ENCODE measurements around the gene PRKCZ.
"Not testable (repeated sequence)": the region's sequence is repeated elsewhere in the genome, so short reads cannot be mapped to it uniquely, and the experiment has no call there.

PRKCZ gene

GRCh38 chr1:2090216-2090890 is 40.1 kb downstream of the PRKCZ start:
- DNase-seq, result no peak

DNA sequence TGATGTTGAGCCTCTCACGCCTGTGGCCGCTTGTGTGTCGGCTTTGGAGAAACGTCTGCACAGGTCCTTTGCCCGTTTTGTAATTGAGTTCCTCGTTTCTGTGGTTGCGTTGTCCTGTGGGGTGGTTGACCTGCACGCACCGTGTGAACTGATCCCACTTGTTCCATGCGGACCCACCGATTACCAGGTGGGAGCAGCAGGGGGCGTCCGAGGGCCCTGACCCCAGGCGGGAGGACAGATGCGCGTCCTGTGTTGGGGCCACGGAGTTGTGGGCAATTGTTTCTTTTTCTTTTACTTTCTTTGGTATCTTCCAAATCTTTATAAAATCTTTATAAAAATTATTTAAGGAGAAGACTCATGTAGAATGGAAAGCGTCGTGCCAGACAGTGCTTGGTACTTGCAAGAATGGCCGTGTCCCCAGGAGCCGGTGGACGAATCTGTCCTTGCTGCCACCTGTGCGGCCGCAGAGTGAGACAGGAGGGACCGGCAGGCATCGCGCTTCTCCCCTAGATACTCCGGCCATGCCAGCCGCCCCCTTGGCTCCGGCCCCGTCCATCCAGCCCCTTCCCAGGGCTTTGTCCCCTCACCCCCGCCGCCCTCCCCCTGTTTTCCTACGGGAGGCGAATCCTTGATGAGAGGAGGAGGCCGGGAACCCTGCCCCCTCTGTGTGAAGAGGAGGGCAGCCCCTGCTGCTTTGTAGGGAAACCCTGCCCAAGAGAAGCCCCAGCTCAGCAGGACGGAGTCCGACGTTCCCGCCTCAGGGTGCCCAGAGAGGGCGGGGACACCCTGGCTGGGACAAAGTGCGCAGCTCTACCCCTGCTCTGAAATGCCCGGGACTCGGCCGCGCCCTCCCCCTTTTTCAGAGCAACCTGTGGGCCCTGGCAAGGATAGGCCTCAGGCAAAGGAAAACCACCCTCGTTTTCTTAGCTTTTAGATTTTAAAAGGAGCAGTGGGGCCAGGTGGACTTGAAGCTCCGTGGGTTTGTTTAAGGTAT is 41.7 kb downstream of the PRKCZ start:
- DNase-seq, result no peak

DNA sequence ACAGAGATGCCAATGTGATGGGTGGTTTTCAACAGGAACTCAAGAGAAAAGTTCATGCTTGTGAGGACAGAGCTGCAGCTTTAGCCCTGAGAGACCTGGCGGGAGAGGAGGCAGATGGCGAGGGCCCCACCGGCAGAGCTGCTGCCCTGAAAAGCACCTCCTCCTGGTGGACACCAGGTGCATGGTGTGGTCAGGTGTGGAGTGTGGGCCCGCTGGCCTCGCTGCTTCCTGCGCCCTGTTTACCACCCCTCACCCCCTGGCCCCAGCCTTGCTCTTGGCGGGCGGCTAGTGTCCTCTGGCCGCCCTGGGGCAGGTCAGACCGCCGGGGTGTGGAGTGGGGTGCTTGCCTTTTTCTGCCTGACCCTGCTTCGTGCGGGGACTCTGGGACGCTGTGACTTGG is 42.8 kb downstream of the PRKCZ start:
- no peak for DNase-seq

DNA sequence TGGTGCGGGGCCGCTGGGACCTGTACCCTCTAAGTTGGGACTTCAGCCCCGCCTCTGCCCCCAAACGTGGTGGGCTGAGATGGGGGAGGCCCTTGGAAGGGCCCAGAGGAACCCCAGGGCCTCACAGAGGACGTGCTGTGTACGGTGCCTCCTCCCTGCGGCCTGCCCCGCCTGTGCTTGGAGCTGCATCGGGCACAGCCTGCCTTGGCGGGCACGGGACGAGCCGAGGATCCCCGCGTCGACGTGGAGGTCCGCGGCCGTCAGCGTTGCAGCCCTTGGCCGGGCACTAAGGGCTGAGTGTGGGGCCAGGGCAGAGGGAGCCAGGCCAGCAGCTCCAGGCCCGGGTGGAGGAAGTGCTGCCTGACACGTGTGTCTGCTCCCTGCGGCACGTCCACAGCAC is 43.4 kb downstream of the PRKCZ start:
- DNase-seq, result no peak

GRCh38 chr1:2094269-2095158 is 44.3 kb downstream of the PRKCZ start:
- DNase-seq, result not testable (repeated sequence)

GRCh38 chr1:2095394-2095793 is 45.2 kb downstream of the PRKCZ start:
- no peak for DNase-seq

DNA sequence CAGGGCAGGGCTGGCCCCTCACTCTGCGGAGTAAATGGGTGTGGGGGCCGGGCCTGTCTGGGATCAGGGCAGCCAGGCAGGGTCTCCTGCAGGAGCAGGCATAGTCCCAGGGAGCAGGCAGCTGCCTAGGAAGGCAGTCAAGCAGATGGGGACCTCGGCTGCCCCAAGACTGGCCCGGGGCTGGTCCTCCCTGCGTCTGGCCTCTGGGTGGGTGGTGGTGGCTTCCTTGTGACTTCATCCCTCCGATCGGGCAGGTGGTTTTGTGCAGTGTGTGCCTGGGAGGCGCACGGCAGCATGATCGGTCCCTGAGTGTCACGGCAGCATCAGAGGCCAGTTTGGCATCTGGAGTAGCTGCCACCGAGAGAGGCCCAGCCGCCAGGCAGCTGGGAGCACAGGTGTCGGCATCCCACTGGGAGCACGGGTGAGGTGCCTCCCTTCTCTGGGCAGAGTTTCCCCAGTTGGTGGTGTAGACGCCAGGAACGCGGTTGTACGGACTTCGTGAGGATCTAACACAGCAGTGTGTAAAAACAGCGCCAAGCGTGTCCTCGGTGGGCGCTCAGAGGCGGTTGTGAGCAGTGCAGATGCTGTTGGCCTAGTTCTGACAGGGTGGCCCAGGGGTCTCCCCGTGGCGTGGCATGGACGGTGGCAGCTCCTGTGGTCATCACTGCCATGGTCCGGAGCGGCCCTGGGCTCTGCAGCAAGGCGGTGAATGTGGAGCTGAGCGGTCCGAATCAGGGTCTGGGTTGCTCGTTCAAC is 45.9 kb downstream of the PRKCZ start:
- DNase-seq, result no peak

DNA sequence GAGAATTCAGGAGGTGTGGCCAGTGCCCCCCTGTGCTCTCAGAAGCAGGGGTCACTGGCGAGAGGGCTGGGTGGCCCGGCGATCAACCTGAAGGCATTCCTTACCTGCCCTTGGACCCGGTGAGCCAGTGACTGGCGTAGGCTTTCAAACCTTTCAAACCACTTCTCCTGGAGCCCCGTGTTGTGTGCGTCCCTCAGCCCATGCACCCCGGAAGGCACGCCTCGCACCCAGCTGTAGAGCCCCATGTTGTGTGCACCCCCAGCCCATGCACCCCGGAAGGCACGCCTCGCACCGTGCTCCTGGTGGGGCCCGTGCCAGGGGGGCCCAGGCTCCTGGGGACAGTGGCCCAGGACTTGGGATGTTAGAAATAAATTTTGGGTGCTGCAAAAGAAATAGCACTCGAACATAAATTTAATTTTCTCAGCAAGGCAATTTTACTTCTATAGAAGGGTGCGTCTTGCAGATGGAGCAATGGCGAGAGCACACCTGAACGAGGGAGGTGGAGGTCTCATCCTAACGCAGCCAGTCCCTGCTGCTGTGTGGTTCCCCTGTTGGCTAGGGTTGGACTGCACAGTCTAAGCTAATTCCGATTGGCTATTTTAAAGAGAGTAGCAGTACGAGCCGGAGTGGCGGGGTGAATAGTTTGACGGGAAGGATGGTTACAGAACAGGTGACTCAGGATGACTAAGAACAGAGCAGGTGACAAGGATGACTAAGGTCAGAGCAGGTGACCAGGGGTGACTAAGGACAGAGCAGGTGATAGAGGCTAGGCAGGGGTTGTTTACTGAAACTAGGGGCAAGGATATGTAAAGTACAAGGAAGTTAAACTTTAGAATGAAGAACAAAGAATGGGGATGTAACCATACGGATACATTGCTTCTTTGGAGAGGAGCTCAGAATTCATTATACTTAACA is 47.4 kb downstream of the PRKCZ start:
- no peak for DNase-seq

- no peak for DNase-seq
These were observed 48.1 kb downstream of the PRKCZ start for GRCh38 chr1:2098301-2098698.

- no peak for DNase-seq
These were observed 48.9 kb downstream of the PRKCZ start for GRCh38 chr1:2098839-2099785.

- DNase-seq, result no peak
These were observed 49.9 kb downstream of the PRKCZ start for GRCh38 chr1:2099886-2100779.

DNA sequence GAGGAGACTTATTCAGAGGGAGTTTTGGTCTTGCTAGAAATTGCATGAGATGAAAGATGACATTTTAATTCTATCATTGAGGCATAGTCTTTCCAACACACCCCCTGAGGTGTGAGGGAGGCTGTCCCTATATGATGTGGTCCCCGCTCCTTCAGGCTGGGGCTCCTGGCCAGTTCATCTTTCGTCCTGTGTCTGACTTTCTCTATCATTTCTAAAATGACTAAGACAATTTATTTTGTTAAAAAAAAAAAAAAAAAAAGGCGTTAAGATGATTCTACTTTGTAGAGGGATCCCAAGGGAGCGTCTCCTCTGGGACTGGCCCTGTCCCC is 50.5 kb downstream of the PRKCZ start:
- no peak for DNase-seq

- no peak for DNase-seq
These were observed 51.3 kb downstream of the PRKCZ start for GRCh38 chr1:2101531-2101930.

GRCh38 chr1:2101946-2102345 is 51.7 kb downstream of the PRKCZ start:
- DNase-seq, result no peak

DNA sequence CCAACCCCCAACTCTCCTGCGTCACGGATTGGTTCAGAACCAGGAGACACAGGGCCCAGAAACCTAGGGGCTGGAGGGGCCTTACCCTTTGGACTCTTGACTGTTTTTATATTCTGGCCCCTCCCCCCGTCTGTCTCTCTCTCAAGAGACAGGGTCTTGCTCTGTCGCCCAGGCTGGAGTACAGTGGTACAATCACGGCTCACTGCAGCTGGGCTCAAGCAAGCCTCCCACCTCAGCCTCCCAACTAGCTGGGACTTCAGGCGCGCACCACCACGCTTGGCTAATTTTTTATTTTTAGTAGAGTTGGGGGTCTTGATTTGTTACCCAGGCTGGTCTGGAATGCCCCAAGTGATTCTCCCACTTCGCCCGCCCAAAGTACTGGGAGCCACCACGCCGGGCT is 52.5 kb downstream of the PRKCZ start:
- no peak for DNase-seq

DNA sequence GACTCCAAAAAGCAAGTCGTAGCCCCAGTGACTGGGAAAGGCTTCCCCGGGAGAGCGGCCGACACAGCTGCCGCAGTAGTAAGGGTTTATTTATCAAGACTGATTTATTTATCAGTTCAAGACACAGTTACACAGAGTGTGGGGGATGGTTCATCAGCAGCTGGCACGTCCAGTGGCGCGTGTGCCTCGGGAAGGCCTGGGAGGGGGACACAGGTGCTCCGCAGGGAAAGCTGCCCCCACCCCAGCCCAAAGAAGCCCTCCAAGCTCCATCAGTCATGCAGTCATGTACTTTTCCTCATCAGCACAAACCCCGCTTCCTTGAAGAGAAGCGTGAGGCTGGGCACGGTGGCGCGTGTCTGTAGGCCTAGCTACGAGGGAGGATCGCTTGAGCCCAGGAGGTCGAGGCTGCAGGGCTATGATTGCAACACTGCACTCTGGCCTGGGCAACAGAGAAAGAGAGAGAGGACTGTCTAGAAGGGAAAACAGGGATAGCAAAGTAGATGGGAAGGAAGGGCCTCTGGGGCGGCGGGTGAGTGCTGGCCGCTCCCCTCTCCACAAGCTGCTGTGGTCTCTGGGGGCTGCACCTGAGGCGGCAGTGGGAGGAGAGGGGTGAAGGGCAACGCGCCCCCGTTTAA is 53.2 kb downstream of the PRKCZ start:
- no peak for DNase-seq

GRCh38 chr1:2103901-2104590 is 53.8 kb downstream of the PRKCZ start:
- DNase-seq, result no peak
